Activated B cell treated with CpG ODN at 0.5 μM for 24 hours (primary cell): ENCODE measurements around the gene DCXR. TPM values are rescaled to one million over a fixed set of nuclear protein-coding genes. Genes with fewer than 3 reads are reported as not detected.

Experiments
- ATAC-seq: fragments of 200-7000 bp; cut with Tn5 transposase; one replicate; pipeline ENCODE4 v1.10.0; 2021; ENCODE audit warnings: low read depth, mild to moderate bottlenecking, moderate library complexity
- CTCF ChIA-PET: fragments of 350-600 bp; sonication (Branson Sonifier 250); formaldehyde crosslinking; loops from one replicate; lab custom pipeline; 2021; ENCODE audit warnings: antibody characterized with exemption; lab: Charles Lee
- POLR2A ChIA-PET: fragments of 350-600 bp; sonication (Branson Sonifier 250); formaldehyde crosslinking; loops from one replicate; lab custom pipeline; 2021; ENCODE audit warnings: antibody characterized with exemption; lab: Charles Lee
- DNase-seq: peaks from one replicate; pipeline ENCODE4 v3.0.0; 2022
- H3K27ac Mint-ChIP-seq: one replicate; pipeline ENCODE4 v1.8.0; 2020; ENCODE audit warnings: mixed read lengths
- H3K27me3 Mint-ChIP-seq: one replicate; pipeline ENCODE4 v1.8.0; 2021; ENCODE audit warnings: mixed read lengths
- H3K36me3 Mint-ChIP-seq: one replicate; pipeline ENCODE4 v1.8.0; 2021; ENCODE audit warnings: low read depth, mixed read lengths
- H3K4me1 Mint-ChIP-seq: one replicate; pipeline ENCODE4 v1.8.0; 2021; ENCODE audit warnings: mixed read lengths
- H3K4me3 Mint-ChIP-seq: one replicate; pipeline ENCODE4 v1.8.0; 2020; ENCODE audit warnings: mild to moderate bottlenecking, mixed read lengths
- H3K9me3 Mint-ChIP-seq: one replicate; pipeline ENCODE4 v1.8.0; 2020; ENCODE audit warnings: mixed read lengths
- intact Hi-C: fragments of 100-400 bp; cut with micrococcal nuclease; formaldehyde crosslinking; loops from one replicate; pipeline ENCODE4 v1.15.1; 2024
- total RNA-seq: library from RNA; stranded (reverse); gene quantifications from 2 replicates; pipeline ENCODE4 v1.2.3, GENCODE V29; 2022
- TF ChIP-seq, protein P1 (sequence below): fragments of 200-600 bp; IDR thresholded peaks from one replicate; pipeline ENCODE4 v1.8.0; 2022; ENCODE audit warnings: antibody characterized with exemption, mild to moderate bottlenecking

The DCXR gene
- total RNA-seq, 1 donor from 2014 or later, result 84.3 TPM

DNA sequence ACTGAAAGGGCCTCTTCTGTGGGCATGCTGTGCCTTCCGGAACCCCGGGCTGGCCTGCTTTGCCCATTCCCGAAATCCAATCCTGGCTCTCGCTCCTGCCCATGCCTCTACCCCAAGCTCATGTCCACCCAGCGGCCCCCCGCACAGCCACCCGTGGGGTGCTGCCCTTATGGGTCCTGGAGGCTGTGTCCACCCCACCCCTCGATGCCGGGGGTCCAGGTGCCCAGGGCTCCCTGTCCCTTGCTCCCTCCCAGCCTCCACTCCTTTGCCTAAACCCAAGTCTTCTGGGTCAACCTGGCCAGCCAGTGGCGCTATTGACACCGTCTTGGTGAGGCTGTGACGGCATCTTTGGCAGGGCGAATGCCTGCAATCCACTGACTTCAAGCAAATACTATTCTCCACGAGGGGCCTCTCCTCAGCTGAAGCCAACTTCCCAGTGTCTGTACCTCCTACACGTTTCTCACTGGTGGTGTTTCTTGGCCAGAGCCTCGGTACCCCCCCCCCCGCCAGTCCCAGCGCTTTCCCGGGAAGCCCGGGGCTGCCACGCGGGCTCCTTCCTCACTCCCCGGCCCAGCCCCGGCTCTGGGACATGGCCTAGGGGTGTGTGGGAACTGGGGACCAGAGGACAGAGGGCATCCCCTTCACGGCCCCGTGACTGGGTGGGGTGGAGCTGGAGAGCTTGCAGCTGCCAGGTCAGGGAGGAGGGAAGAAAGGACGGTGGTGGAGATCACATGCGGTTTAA is 40.3 kb upstream of the DCXR start:
- Mint-ChIP-seq H3K27ac (no peak overlapping the region), H3K4me1 (no peaks in the 10 kb centered on the region), H3K9me3 (no peaks in the 10 kb centered on the region), H3K4me3 (no peak overlapping the region), H3K36me3 (peaks cover 26% of the 10 kb centered on the region), H3K27me3 (peaks cover 3% of the 10 kb centered on the region)
- intact Hi-C loops, result no loop called here
- ATAC-seq (no peak), DNase-seq (no peak)
- TF ChIP-seq, protein P1, sequence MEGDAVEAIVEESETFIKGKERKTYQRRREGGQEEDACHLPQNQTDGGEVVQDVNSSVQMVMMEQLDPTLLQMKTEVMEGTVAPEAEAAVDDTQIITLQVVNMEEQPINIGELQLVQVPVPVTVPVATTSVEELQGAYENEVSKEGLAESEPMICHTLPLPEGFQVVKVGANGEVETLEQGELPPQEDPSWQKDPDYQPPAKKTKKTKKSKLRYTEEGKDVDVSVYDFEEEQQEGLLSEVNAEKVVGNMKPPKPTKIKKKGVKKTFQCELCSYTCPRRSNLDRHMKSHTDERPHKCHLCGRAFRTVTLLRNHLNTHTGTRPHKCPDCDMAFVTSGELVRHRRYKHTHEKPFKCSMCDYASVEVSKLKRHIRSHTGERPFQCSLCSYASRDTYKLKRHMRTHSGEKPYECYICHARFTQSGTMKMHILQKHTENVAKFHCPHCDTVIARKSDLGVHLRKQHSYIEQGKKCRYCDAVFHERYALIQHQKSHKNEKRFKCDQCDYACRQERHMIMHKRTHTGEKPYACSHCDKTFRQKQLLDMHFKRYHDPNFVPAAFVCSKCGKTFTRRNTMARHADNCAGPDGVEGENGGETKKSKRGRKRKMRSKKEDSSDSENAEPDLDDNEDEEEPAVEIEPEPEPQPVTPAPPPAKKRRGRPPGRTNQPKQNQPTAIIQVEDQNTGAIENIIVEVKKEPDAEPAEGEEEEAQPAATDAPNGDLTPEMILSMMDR, result no peak
- POLR2A ChIA-PET, result interaction anchor here (0.6 to 1.8 kb wide), 2 partner anchors 15 to 21 kb away, joined by 4 read pairs; partner anchors contain the start of gene FASN
- CTCF ChIA-PET, result no interaction called here

DNA sequence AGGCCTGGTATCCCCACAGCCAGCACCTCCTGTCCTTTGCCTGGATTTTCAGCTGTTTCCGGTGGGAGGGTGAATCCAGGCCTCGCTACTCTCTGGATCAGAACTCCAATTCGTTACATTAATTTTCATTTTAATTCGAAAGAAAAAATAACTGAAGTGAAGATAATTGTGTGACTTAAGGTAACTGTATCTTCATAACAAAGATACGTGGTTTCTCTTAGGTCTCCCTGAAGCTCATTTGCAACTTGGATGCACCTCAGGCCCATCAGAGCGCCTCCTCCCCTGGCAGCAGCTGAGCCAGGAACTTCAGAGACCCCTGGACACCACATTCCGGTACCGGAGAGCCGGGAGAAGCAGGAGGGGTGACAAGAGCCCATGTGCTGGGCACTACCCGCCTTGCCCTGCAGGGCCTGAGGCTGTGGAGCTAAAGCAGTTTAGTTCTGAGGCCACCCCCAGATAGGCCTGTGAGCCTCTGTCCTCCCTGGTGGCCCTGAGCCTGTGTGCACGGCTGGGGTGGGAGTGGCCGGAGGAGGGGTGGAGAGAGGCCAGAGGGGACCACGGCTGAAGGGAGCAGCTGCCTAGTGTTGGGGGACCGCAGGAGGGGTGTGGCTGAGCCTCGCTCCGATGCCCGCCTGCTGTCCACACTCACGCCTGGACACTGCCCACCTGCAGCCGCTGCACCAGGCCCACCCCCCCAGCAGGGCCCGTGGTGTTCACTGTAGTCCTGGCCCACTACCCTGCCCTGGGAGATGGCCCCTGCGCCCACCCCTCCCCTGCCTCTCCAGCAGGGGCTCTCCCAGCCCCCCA is 39.5 kb upstream of the DCXR start:
- ChIA-PET CTCF (no interaction called here), POLR2A (interaction anchor here (1.8 kb wide), 1 partner anchor 21 kb away, joined by 4 read pairs; the partner anchor contains the start of gene FASN)
- Mint-ChIP-seq H3K4me3 (no peak overlapping the region), H3K27ac (no peak overlapping the region), H3K4me1 (no peaks in the 10 kb centered on the region), H3K9me3 (no peaks in the 10 kb centered on the region), H3K27me3 (peaks cover 3% of the 10 kb centered on the region), H3K36me3 (peaks cover 22% of the 10 kb centered on the region)
- ATAC-seq, result no peak
- intact Hi-C loops, result no loop called here
- no peak for DNase-seq
- TF ChIP-seq, protein P1, result no peak

DNA sequence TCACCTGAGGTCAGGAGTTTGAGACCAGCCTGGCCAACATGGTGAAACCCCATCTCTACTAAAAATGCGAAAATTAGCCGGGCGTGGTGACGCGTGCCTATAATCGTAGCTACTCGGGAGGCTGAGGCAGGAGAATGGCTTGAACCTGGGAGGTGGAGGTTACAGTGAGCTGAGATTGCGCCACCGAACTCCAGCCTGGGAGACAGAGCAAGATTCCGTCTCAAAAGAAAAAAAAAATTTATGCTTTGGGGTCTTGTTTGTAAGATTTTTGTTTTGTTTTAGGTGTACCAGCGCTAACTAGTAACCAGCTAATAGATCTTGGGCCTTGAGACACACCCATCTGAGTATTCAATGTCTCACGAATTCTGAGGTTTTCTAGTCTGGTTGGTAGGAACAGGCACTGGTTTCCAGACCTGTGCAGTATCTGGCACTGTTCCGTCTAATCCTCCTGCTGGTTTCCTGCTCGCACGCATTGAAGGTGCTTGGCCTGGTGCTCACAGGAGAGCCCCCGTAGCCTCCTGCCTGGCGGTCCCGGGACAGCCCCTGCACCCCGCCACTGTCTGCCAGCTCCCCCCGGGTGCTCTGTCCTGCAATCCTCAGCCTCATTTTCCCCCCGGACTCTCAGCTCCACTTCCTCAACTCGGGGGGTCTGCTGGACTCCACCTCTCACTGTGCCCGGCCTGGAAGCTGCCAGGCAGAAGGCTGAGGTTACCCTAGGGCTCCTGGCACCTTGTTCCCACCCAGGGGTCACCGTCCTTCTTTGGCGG is 38.7 kb upstream of the DCXR start:
- intact Hi-C loops, result no loop called here
- ChIA-PET CTCF (no interaction called here), POLR2A (interaction anchor here (1.8 kb wide), 1 partner anchor 22 kb away, joined by 4 read pairs; the partner anchor contains the start of gene FASN)
- ATAC-seq (no peak), DNase-seq (no peak)
- Mint-ChIP-seq H3K4me3 (no peak overlapping the region), H3K9me3 (no peaks in the 10 kb centered on the region), H3K27me3 (peaks cover 3% of the 10 kb centered on the region), H3K4me1 (no peaks in the 10 kb centered on the region), H3K36me3 (peaks cover 20% of the 10 kb centered on the region), H3K27ac (no peak overlapping the region)
- TF ChIP-seq, protein P1, result no peak

DNA sequence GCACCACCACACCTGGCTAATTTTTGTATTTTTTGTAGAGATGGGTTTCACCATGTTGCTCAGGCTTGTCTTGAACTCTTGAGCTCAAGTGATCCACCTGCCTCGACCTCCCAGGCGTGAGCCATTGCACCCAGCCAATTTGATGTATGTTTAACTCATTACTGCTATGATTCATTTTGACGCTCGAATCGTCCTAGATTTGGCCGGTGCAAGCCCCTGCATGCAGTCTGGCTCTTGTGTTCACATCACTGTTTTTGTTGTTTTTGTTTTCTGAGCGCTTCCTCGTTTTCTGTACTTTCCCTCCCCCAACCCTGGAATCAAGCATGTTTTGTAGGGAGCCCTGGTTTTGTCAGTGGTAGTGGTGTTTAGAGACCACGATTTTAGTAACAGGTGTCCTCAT is 35.9 kb upstream of the DCXR start:
- no peak overlapping the region for H3K4me3 Mint-ChIP-seq
- peaks cover 3% of the 10 kb centered on the region for H3K36me3 Mint-ChIP-seq
- ChIA-PET POLR2A (no interaction called here), CTCF (no interaction called here)
- TF ChIP-seq, protein P1, result no peak
- DNase-seq (no peak), ATAC-seq (no peak)
- no peak overlapping the region for H3K27ac Mint-ChIP-seq
- no peaks in the 10 kb centered on the region for H3K9me3 Mint-ChIP-seq
- intact Hi-C loops, result no loop called here
- H3K4me1 Mint-ChIP-seq, result no peaks in the 10 kb centered on the region
- H3K27me3 Mint-ChIP-seq, result peaks cover 3% of the 10 kb centered on the region
